K562 (cell line): Measurements from ENCODE around the gene BTRC. TPM values are rescaled to one million over a fixed set of nuclear protein-coding genes. Genes with fewer than 3 reads are reported as not detected.

Experiments
- ATAC-seq: fragments of 200-7000 bp; cut with Tn5 transposase; 3 replicates; pipeline ENCODE4 v1.9.1; 2020; ENCODE audit warnings: moderate library complexity
- BruUV-seq: library from RNA; stranded (reverse); fragments of 400-500 nt; replicated peaks from 2 replicates; lab custom pipeline; 2021; lab: Mats Ljungman, UMichigan
- CTCF ChIA-PET: fragments of 300-600 bp; formaldehyde crosslinking; extraction: SDS; loops from one replicate; lab custom pipeline; 2021; ENCODE audit warnings: low intra/inter-chr PET ratio; lab: Yijun Ruan, JAX
- POLR2A ChIA-PET: fragments of 300-600, 350-650 bp; sonication (Branson Sonifier 250); formaldehyde crosslinking; extraction: SDS; loops from one replicate; lab custom pipeline; 2021; ENCODE audit warnings: antibody characterized with exemption, inconsistent platforms; lab: Yijun Ruan, JAX
- DNase-seq, 4 experiments: peaks; one replicate each; pipeline versions ENCODE4 v3.0.0 to v3.0.0-alpha.2; 2011 to 2018; ENCODE audit warnings: low spot score in 3 of 4, mixed read lengths in 3 of 4; ENCODE audit errors: extremely low read depth in 1 of 4
- FAIRE-seq: peaks from 2 replicates; lab custom pipeline; 2011; peaks lifted over from hg19 to GRCh38; lab: Jason Lieb, UNC
- H2AFZ ChIP-seq: 2 replicates; pipeline ENCODE4 v1.6.0; 2011; ENCODE audit warnings: low read depth, low read length, control low read depth, inconsistent platforms
- H3K27ac ChIP-seq: fragments of 200-600 bp; 3 replicates; pipeline ENCODE4 v1.8.0; 2011; ENCODE audit warnings: low read depth, mild to moderate bottlenecking, control low read depth, inconsistent platforms, low read length, moderate library complexity, mixed read lengths; ENCODE audit errors: extremely low read depth
- H3K27me3 ChIP-seq, 2 experiments: fragments of 300-600 bp in 1 of 2; 2 replicates in 1 of 2; 3 replicates in 1 of 2; pipeline versions ENCODE4 v1.6.0 to v1.8.0; 2011; ENCODE audit warnings: inconsistent platforms in 2 of 2, low read length in 2 of 2, mild to moderate bottlenecking in 1 of 2, mixed read lengths in 1 of 2, moderate library complexity in 1 of 2; ENCODE audit not compliant: control insufficient read depth in 2 of 2, insufficient read depth in 2 of 2
- H3K36me3 ChIP-seq: fragments of 300-600 bp; 3 replicates; pipeline ENCODE4 v1.8.0; 2011; ENCODE audit warnings: mild to moderate bottlenecking, low read length, inconsistent platforms; ENCODE audit not compliant: control insufficient read depth, insufficient read depth
- H3K4me1 ChIP-seq, 2 experiments: fragments of 200-600 bp in 1 of 2; replicated peaks in 1 of 2; 2 replicates in 1 of 2; 3 replicates in 1 of 2; pipeline versions ENCODE4 v1.5.1 to v1.8.0; 2011; ENCODE audit warnings: inconsistent platforms in 2 of 2, low read length in 2 of 2, mild to moderate bottlenecking in 1 of 2, mixed read lengths in 1 of 2, moderate library complexity in 1 of 2; ENCODE audit not compliant: control insufficient read depth in 2 of 2, insufficient read depth in 2 of 2
- H3K4me2 ChIP-seq: 2 replicates; pipeline ENCODE4 v1.6.1; 2011; ENCODE audit warnings: low read length, control low read depth, inconsistent platforms, mixed read lengths; ENCODE audit not compliant: insufficient read depth
- H3K4me3 ChIP-seq: fragments of 200-600 bp; sonication (generic), shearing (Covaris generic); 2 replicates; pipeline ENCODE4 v1.5.1; 2016; ENCODE audit warnings: control low read depth, inconsistent platforms
- H3K79me2 ChIP-seq: fragments of 200-600 bp; 3 replicates; pipeline ENCODE4 v1.8.0; 2011; ENCODE audit warnings: low read length, inconsistent platforms; ENCODE audit not compliant: control insufficient read depth, insufficient read depth
- H3K9ac ChIP-seq, 2 experiments: 2 replicates each; pipeline versions ENCODE4 v1.6.0 to v1.6.1; 2011; ENCODE audit warnings: low read depth in 2 of 2, low read length in 2 of 2, control low read depth in 1 of 2, inconsistent platforms in 1 of 2, mild to moderate bottlenecking in 1 of 2, mixed read lengths in 1 of 2; ENCODE audit not compliant: insufficient read depth in 1 of 2
- H3K9me1 ChIP-seq: one replicate; pipeline ENCODE4 v1.6.0; 2011; ENCODE audit warnings: inconsistent platforms, mild to moderate bottlenecking, low read length, moderate library complexity; ENCODE audit not compliant: control insufficient read depth, insufficient read depth
- H3K9me3 ChIP-seq: replicated peaks from 2 replicates; pipeline ENCODE4 v1.5.1; 2011; ENCODE audit warnings: low read depth, low read length, inconsistent platforms; ENCODE audit not compliant: control insufficient read depth, insufficient read depth
- H4K20me1 ChIP-seq: replicated peaks from 2 replicates; pipeline ENCODE4 v1.6.1; 2011; ENCODE audit warnings: low read length, inconsistent platforms, mixed read lengths; ENCODE audit not compliant: control insufficient read depth, insufficient read depth
- HSF4 ChIP-seq: fragments of 250-450 bp; sonication (Bioruptor Pico); IDR thresholded peaks from 2 replicates; pipeline ENCODE4 v2.1.2; 2022; ENCODE audit warnings: mild to moderate bottlenecking, moderate library complexity, borderline replicate concordance
- SNIP1 ChIP-seq: fragments of 450-650 bp; IDR thresholded peaks from 2 replicates; pipeline ENCODE4 v1.7.1; 2017; ENCODE audit warnings: low read depth, mild to moderate bottlenecking
- TAF9B ChIP-seq: fragments of 450-650 bp; IDR thresholded peaks from 2 replicates; pipeline ENCODE4 v1.6.1; 2018; ENCODE audit warnings: mild to moderate bottlenecking; ENCODE audit not compliant: partially characterized antibody
- ZBTB40 ChIP-seq, 2 experiments: fragments of 450-650 bp in 1 of 2; sonication (generic) in 1 of 2; formaldehyde crosslinking in 1 of 2; IDR thresholded peaks; 2 replicates each; pipeline versions ENCODE4 v1.7.1 to v1.9.0; 2016 to 2022; ENCODE audit warnings: inconsistent platforms in 1 of 2, mild to moderate bottlenecking in 1 of 2, missing genetic modification reagents in 1 of 2
- ZNF511 ChIP-seq: sonication (generic); formaldehyde crosslinking; IDR thresholded peaks from 2 replicates; pipeline ENCODE4 v1.8.0; 2022; ENCODE audit warnings: mild to moderate bottlenecking, missing genetic modification reagents
- WGBS: fragments of 100-300 bp; shearing (Covaris generic); methylation state at CpG from one replicate; pipeline ENCODE4 v1.1.6; 2016; ENCODE audit warnings: low coverage, mixed read lengths; ENCODE audit not compliant: insufficient coverage; ENCODE audit errors: missing lambda C conversion rate; 5-methylcytosine and 5-hydroxymethylcytosine counted together
- in situ Hi-C: fragments of 300-500 bp; cut with MboI; formaldehyde crosslinking; loops from 4 replicates; pipeline ENCODE4 v1.15.0; 2018; ENCODE audit warnings: inconsistent platforms, mixed read lengths
- intact Hi-C: fragments of 100-400 bp; cut with micrococcal nuclease; formaldehyde crosslinking; loops from 2 replicates; pipeline ENCODE4 v1.14.2; 2022
- polyA plus RNA-seq, 8 experiments: library from polyadenylated mRNA; depleted of rRNA in 4 of 8; stranded (reverse) in 5 of 8; unstranded in 3 of 8; fragments of >200 nt; fragmentation: Nextera tagmentation in 2 of 8; fragmentation: Illumina TruSeq in 1 of 8; extraction: Ambion mirVana in 2 of 8; extraction: Trizol in 1 of 8; gene quantifications; 2 replicates each; pipeline versions ENCODE4 v1.2.1 to v1.2.3, GENCODE V29; 2011 to 2014; ENCODE audit warnings: inconsistent platforms in 1 of 8, missing spikeins in 1 of 8
- total RNA-seq, 7 experiments: library from RNA; depleted of rRNA in 6 of 7; stranded (reverse); fragments of >200 nt in 6 of 7; fragmentation: Illumina TruSeq in 2 of 7; extraction: Trizol in 2 of 7; gene quantifications; 2 replicates each; pipeline versions ENCODE4 v1.2.1 to v1.2.3, GENCODE V29; 2011 to 2021; ENCODE audit warnings: low replicate concordance in 1 of 7

Gene BTRC
- total and polyA plus RNA-seq, 9 of the 15 experiments (the other 6 are each of a cell fraction or from before 2014, with no cell fraction given): 1.6 to 15.4 (median 7.0) TPM

GRCh38 chr10:101458869-101459268 lies 104.9 kb downstream of the BTRC start:
- H3K27me3 ChIP-seq: no peaks in the 10 kb centered on the region
- H3K79me2 ChIP-seq: no peaks in the 10 kb centered on the region
- intact Hi-C loops (no loop called here), in situ Hi-C loops (no loop called here)
- H3K9me3 ChIP-seq: no peaks in the 10 kb centered on the region
- TF ChIP-seq ZBTB40 (IDR thresholded peaks at IDR 0.05) (no peak), ZBTB40 (CRISPR knock-in tag; IDR thresholded peaks at IDR 0.05) (no peak), ZNF511 (CRISPR knock-in tag) (no peak), SNIP1 (no peak), HSF4 (CRISPR knock-in tag) (no peak), TAF9B (no peak)
- no peak overlapping the region for H2AFZ ChIP-seq
- FAIRE-seq (no peak), ATAC-seq (no peak), DNase-seq (no peak)
- no peak overlapping the region; a peak in 1 of 4 replicates for H3K9ac ChIP-seq
- H3K4me2 ChIP-seq: no peak overlapping the region
- H3K27ac ChIP-seq: no peak overlapping the region
- H3K4me3 ChIP-seq: no peak overlapping the region
- H3K4me1 ChIP-seq: peaks cover 4 to 10% of the 10 kb centered on the region in 2 experiments; a peak in 3 of 5 replicates
- 86% methylated on average over 1 of the region's 1 CpG for WGBS
- CTCF ChIA-PET: interaction anchor here (1.1 kb wide), 1 partner anchor 18 kb away, joined by 3 read pairs; no protein-coding TSS in a partner anchor
- POLR2A ChIA-PET: interaction anchor here (0.7 kb wide), 1 partner anchor 210 kb away, joined by 4 read pairs; no protein-coding TSS in a partner anchor
- BruUV-seq: no TSS peak
- no peaks in the 10 kb centered on the region for H4K20me1 ChIP-seq
- no peaks in the 10 kb centered on the region for H3K9me1 ChIP-seq
- no peaks in the 10 kb centered on the region for H3K36me3 ChIP-seq
